Hepatocyte (in vitro differentiated cells): ENCODE data around the gene RAPGEF6. TPM values are rescaled to one million over a fixed set of nuclear protein-coding genes. Genes with fewer than 3 reads are reported as not detected.
"Not testable (repeated sequence)": the region's sequence is repeated elsewhere in the genome, so short reads cannot be mapped to it uniquely, and the experiment has no call there.

Source experiments
- DNase-seq: peaks from one replicate; pipeline ENCODE4 v3.0.0-alpha.2; 2016; ENCODE audit warnings: low spot score
- H2AFZ ChIP-seq: fragments of 200-600 bp; sonication (generic); 2 replicates; pipeline ENCODE4 v1.6.0; 2016; ENCODE audit warnings: antibody characterized with exemption, mild to moderate bottlenecking
- H3K27ac ChIP-seq: fragments of 200-600 bp; sonication (generic); 2 replicates; pipeline ENCODE4 v1.5.1; 2016; ENCODE audit warnings: mild to moderate bottlenecking
- H3K27me3 ChIP-seq: fragments of 200-600 bp; sonication (generic); 2 replicates; pipeline ENCODE4 v1.6.1; 2016
- H3K36me3 ChIP-seq: fragments of 200-600 bp; sonication (generic); replicated peaks from 2 replicates; pipeline ENCODE4 v1.5.1; 2016; ENCODE audit warnings: low read depth; ENCODE audit not compliant: insufficient read depth
- H3K4me1 ChIP-seq: fragments of 200-600 bp; sonication (generic); 2 replicates; pipeline ENCODE4 v1.5.1; 2016; ENCODE audit warnings: mild to moderate bottlenecking, moderate library complexity; ENCODE audit not compliant: insufficient read depth
- H3K4me2 ChIP-seq: fragments of 200-600 bp; sonication (generic); 2 replicates; pipeline ENCODE4 v1.6.0; 2016
- H3K4me3 ChIP-seq: fragments of 200-600 bp; sonication (generic); 2 replicates; pipeline ENCODE4 v1.5.1; 2016; ENCODE audit warnings: mild to moderate bottlenecking
- H3K79me2 ChIP-seq: fragments of 200-600 bp; sonication (generic); 2 replicates; pipeline ENCODE4 v1.6.0; 2017; ENCODE audit warnings: mild to moderate bottlenecking
- H3K9me2 ChIP-seq: fragments of 200-600 bp; sonication (generic); replicated peaks from 2 replicates; pipeline ENCODE4 v1.6.0; 2017; ENCODE audit warnings: mild to moderate bottlenecking; ENCODE audit not compliant: insufficient read depth
- H3K9me3 ChIP-seq: fragments of 200-600 bp; sonication (generic); 2 replicates; pipeline ENCODE4 v1.5.1; 2016; ENCODE audit warnings: low read depth, mild to moderate bottlenecking
- H4K20me1 ChIP-seq: fragments of 200-600 bp; sonication (generic); 2 replicates; pipeline ENCODE4 v1.6.0; 2016; ENCODE audit warnings: mild to moderate bottlenecking; ENCODE audit not compliant: insufficient read depth, poor library complexity, severe bottlenecking
- EZH2 ChIP-seq: fragments of 200-600 bp; sonication (generic); IDR thresholded peaks from 2 replicates; pipeline ENCODE4 v1.6.1; 2016; ENCODE audit warnings: antibody characterized with exemption, mild to moderate bottlenecking, borderline replicate concordance
- EZH2phosphoT487 ChIP-seq: fragments of 200-600 bp; sonication (generic); IDR thresholded peaks from one replicate; pipeline ENCODE4 v1.6.1; 2018; ENCODE audit warnings: antibody characterized with exemption, mild to moderate bottlenecking, low read depth, moderate library complexity; ENCODE audit not compliant: unreplicated experiment, severe bottlenecking
- WGBS: methylation state at CpG from one replicate; pipeline ENCODE4 v1.1.6; 2016; ENCODE audit warnings: low lambda C conversion rate; ENCODE audit errors: missing lambda C conversion rate; 5-methylcytosine and 5-hydroxymethylcytosine counted together
- polyA plus RNA-seq: library from polyadenylated mRNA; unstranded; fragments of >200 nt; fragmentation: Nextera tagmentation; extraction: Ambion mirVana; gene quantifications from 2 replicates; pipeline ENCODE4 v1.2.1, GENCODE V29; 2016
- total RNA-seq: library from RNA; depleted of rRNA; stranded (reverse); fragments of >200 nt; gene quantifications from 2 replicates; pipeline ENCODE4 v1.2.3, GENCODE V29; 2014
- TF ChIP-seq, protein P1 (sequence below): fragments of 200-600 bp; sonication (generic); IDR thresholded peaks from 2 replicates; pipeline ENCODE4 v1.5.1; 2016; ENCODE audit warnings: antibody characterized with exemption, mild to moderate bottlenecking; ENCODE audit not compliant: poor library complexity

The RAPGEF6 gene
- total and polyA plus RNA-seq, 2 experiments from 2014 or later, result 4.7 to 13.3 TPM

DNA sequence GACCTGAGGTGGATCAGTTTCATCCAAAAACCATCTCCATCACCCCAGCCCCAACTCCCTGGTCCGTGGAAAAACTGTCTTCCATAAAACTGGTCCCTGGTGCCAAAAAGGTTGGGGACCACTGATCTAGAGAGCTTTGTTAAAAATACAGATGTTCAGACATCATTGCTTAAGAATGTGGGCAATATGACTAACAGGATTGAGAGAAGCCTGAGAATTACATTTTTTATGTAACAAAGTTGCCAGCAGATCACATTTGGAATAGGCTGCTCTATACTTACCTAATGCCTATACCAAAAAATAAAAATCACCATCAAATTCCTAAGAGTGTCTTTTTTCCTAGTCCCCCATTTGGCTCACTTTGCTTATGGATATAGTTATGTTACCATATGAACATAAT, 143.3 kb downstream of the RAPGEF6 start:
- H4K20me1 ChIP-seq, result no peaks in the 10 kb centered on the region
- H3K36me3 ChIP-seq, result no peaks in the 10 kb centered on the region
- H3K27ac ChIP-seq, result no peak overlapping the region
- DNase-seq, result no peak
- TF ChIP-seq, protein P1, sequence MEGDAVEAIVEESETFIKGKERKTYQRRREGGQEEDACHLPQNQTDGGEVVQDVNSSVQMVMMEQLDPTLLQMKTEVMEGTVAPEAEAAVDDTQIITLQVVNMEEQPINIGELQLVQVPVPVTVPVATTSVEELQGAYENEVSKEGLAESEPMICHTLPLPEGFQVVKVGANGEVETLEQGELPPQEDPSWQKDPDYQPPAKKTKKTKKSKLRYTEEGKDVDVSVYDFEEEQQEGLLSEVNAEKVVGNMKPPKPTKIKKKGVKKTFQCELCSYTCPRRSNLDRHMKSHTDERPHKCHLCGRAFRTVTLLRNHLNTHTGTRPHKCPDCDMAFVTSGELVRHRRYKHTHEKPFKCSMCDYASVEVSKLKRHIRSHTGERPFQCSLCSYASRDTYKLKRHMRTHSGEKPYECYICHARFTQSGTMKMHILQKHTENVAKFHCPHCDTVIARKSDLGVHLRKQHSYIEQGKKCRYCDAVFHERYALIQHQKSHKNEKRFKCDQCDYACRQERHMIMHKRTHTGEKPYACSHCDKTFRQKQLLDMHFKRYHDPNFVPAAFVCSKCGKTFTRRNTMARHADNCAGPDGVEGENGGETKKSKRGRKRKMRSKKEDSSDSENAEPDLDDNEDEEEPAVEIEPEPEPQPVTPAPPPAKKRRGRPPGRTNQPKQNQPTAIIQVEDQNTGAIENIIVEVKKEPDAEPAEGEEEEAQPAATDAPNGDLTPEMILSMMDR, result no peak
- H3K79me2 ChIP-seq, result no peaks in the 10 kb centered on the region
- no peaks in the 10 kb centered on the region for H3K27me3 ChIP-seq
- WGBS, result 100% methylated on average over 1 of the region's 1 CpG
- H3K4me3 ChIP-seq, result no peak overlapping the region
- no peak overlapping the region for H2AFZ ChIP-seq
- no peaks in the 10 kb centered on the region for H3K4me1 ChIP-seq
- no peak overlapping the region for H3K4me2 ChIP-seq
- no peaks in the 10 kb centered on the region for H3K9me3 ChIP-seq
- H3K9me2 ChIP-seq, result no peaks in the 10 kb centered on the region

DNA sequence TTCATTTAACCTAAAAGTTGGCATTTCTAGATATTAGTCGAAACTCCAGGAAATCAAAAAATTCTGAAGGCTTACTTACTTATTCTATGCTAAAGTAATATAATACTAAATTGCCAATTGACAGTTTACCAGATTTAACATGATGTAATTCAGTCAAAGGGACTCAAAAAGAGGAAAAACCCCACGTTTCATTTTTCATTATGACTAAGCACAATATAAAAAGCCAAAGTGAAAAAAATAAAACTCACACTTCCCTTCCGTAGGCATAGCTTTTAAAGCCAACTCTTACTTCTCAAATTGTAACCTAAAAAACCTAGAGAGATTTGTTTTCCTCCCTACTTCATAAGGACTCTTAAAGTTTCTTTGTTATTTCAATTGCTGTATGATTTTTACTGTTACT, 146.6 kb downstream of the RAPGEF6 start:
- 95% methylated on average over 3 of the region's 3 CpGs for WGBS
- TF ChIP-seq EZH2phosphoT487 (no peak), EZH2 (no peak)
- TF ChIP-seq, protein P1, result no peak
- Histone ChIP-seq H4K20me1 (no peaks in the 10 kb centered on the region), H3K4me1 (no peaks in the 10 kb centered on the region), H2AFZ (no peak overlapping the region), H3K9me3 (no peaks in the 10 kb centered on the region), H3K9me2 (no peaks in the 10 kb centered on the region), H3K27ac (no peak overlapping the region), H3K4me3 (no peak overlapping the region), H3K4me2 (no peak overlapping the region), H3K27me3 (no peaks in the 10 kb centered on the region), H3K36me3 (no peaks in the 10 kb centered on the region), H3K79me2 (no peaks in the 10 kb centered on the region)
- DNase-seq, result no peak

- H4K20me1 ChIP-seq, H3K4me2 ChIP-seq, H3K36me3 ChIP-seq, DNase-seq, H3K27ac ChIP-seq, H3K4me1 ChIP-seq, H3K79me2 ChIP-seq, H3K9me2 ChIP-seq, H2AFZ ChIP-seq, H3K27me3 ChIP-seq, H3K9me3 ChIP-seq, H3K4me3 ChIP-seq: not testable (repeated sequence)
- whole genome bisulfite sequencing, result 99% methylated on average over 4 of the region's 4 CpGs
Measured at GRCh38 chr5:131487371-131487770, 147.7 kb downstream of the RAPGEF6 start.

DNA sequence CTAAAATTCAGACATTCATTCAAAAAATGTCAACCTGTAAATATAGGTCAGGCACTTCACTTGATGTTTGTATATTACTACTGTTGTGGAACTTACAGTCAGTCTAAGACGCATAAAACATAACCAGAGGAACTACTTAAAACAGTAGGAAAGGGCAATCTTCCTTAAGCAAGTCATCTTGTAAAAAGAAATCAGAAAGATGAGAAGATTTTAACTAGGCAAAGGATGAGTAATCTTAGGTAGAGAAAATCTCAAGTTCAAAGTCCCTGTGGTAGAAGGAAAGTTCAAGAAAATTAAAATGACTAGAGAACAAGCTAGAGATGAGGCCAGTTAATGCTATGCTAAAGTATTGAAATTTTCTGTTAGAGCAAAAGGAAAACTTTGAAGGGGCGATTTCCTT, 152.4 kb downstream of the RAPGEF6 start:
- WGBS, result 92% methylated on average over 2 of the region's 2 CpGs
- Histone ChIP-seq H4K20me1 (no peaks in the 10 kb centered on the region), H2AFZ (no peak overlapping the region), H3K4me2 (no peak overlapping the region), H3K79me2 (no peaks in the 10 kb centered on the region), H3K9me3 (no peaks in the 10 kb centered on the region), H3K27me3 (no peaks in the 10 kb centered on the region), H3K36me3 (no peaks in the 10 kb centered on the region), H3K27ac (no peak overlapping the region), H3K9me2 (no peaks in the 10 kb centered on the region), H3K4me1 (no peaks in the 10 kb centered on the region), H3K4me3 (no peak overlapping the region)
- TF ChIP-seq, protein P1, result no peak
- TF ChIP-seq EZH2 (no peak), EZH2phosphoT487 (no peak)
- no peak for DNase-seq
